ENCODE results near the gene HLA-DRA.
"Not testable (repeated sequence)": the region's sequence is repeated elsewhere in the genome, so short reads cannot be mapped to it uniquely, and the experiment has no call there.

HLA-DRA gene

GRCh38 chr6:32427934-32428474 lies 11.7 kb upstream of the HLA-DRA start:
- Histone ChIP-seq H3K27me3 (replicated peaks in 2 of 5; ENCODE audit: control insufficient read depth in 4 of 5, insufficient read depth in 5 of 5, low read length in 4 of 5) (no peaks in the 10 kb centered on the region), H3K9me3 (ENCODE audit: control extremely low read depth in 1 of 5, control insufficient read depth in 4 of 5, insufficient read depth in 2 of 5, low read depth in 1 of 5, low read length in 4 of 5) (no peaks in the 10 kb centered on the region), H3K36me3 (ENCODE audit: control insufficient read depth in 4 of 4, insufficient read depth in 4 of 4, low read length in 3 of 4) (no peaks in the 10 kb centered on the region), H3K27ac (ENCODE audit: insufficient read depth in 1 of 2, low read depth in 1 of 2, low read length in 2 of 2, poor library complexity in 1 of 2, severe bottlenecking in 2 of 2) (no peak overlapping the region), H3K4me1 (ENCODE audit: control extremely low read depth in 1 of 4, control insufficient read depth in 4 of 4, insufficient read depth in 4 of 4, low read length in 3 of 4) (no peaks in the 10 kb centered on the region), H3K4me3 (ENCODE audit: control insufficient read depth in 1 of 7, extremely low read depth in 1 of 7, insufficient read depth in 4 of 7, low read depth in 2 of 7, low read length in 6 of 7) (no peak overlapping the region)
- CTCF ChIA-PET: interaction anchor here (1.5 kb wide), 1 partner anchor 358 kb away, joined by 4 read pairs; no protein-coding TSS in a partner anchor
- POLR2A ChIA-PET: no interaction called here
- WGBS (ENCODE audit: insufficient coverage): 94% methylated on average over 2 of the region's 4 CpGs
- DNase-seq: no peak

GRCh38 chr6:32430179-32430578 lies 9.5 kb upstream of the HLA-DRA start:
- H3K4me3 ChIP-seq (ENCODE audit: control insufficient read depth in 1 of 7, extremely low read depth in 1 of 7, insufficient read depth in 4 of 7, low read depth in 2 of 7, low read length in 6 of 7): no peak overlapping the region
- 94% methylated on average over 2 of the region's 3 CpGs for WGBS (ENCODE audit: insufficient coverage)
- DNase-seq: no peak
- no peak overlapping the region for H3K27ac ChIP-seq (ENCODE audit: insufficient read depth in 1 of 2, low read depth in 1 of 2, low read length in 2 of 2, poor library complexity in 1 of 2, severe bottlenecking in 2 of 2)
- H3K4me1 ChIP-seq (ENCODE audit: control extremely low read depth in 1 of 4, control insufficient read depth in 4 of 4, insufficient read depth in 4 of 4, low read length in 3 of 4): no peaks in the 10 kb centered on the region
- H3K36me3 ChIP-seq (ENCODE audit: control insufficient read depth in 4 of 4, insufficient read depth in 4 of 4, low read length in 3 of 4): no peaks in the 10 kb centered on the region
- ChIA-PET POLR2A (no interaction called here), CTCF (interaction anchor here (0.8 to 3.4 kb wide), 6 partner anchors 255 to 363 kb away, joined by 3 to 33 read pairs (median 3); no protein-coding TSS in a partner anchor)
- H3K27me3 ChIP-seq (replicated peaks in 2 of 5; ENCODE audit: control insufficient read depth in 4 of 5, insufficient read depth in 5 of 5, low read length in 4 of 5): no peaks in the 10 kb centered on the region
- H3K9me3 ChIP-seq (ENCODE audit: control extremely low read depth in 1 of 5, control insufficient read depth in 4 of 5, insufficient read depth in 2 of 5, low read depth in 1 of 5, low read length in 4 of 5): no peaks in the 10 kb centered on the region

DNA sequence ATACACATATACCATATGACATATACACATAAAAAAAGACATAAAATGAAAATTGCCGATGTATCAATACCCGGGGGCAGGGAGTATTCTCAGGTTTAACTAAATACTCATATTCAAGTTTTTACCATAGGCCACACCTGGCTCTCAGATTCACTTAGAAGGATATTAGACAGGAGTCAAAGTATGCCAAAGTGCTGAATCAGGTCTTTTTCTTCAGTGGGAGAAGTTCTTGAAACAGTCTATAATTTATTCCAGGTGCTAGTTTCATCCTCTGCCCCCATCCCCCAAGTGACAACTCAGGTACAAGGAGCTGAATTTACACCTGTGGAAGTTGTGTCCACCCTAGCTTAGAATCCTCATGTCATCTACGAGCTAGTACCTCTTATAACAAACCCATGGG lies 8.5 kb upstream of the HLA-DRA start:
- no peak for DNase-seq
- no peak overlapping the region for H3K4me3 ChIP-seq (ENCODE audit: control insufficient read depth in 1 of 7, extremely low read depth in 1 of 7, insufficient read depth in 4 of 7, low read depth in 2 of 7, low read length in 6 of 7)
- WGBS (ENCODE audit: insufficient coverage): 100% methylated on average over 1 of the region's 3 CpGs
- H3K4me1 ChIP-seq (ENCODE audit: control extremely low read depth in 1 of 4, control insufficient read depth in 4 of 4, insufficient read depth in 4 of 4, low read length in 3 of 4): no peaks in the 10 kb centered on the region
- no peaks in the 10 kb centered on the region for H3K9me3 ChIP-seq (ENCODE audit: control extremely low read depth in 1 of 5, control insufficient read depth in 4 of 5, insufficient read depth in 2 of 5, low read depth in 1 of 5, low read length in 4 of 5)
- ChIA-PET POLR2A (no interaction called here), CTCF (interaction anchor here (0.7 to 3.4 kb wide), 11 partner anchors 10 to 366 kb away, joined by 3 to 33 read pairs (median 7); no protein-coding TSS in a partner anchor)
- H3K27ac ChIP-seq (ENCODE audit: insufficient read depth in 1 of 2, low read depth in 1 of 2, low read length in 2 of 2, poor library complexity in 1 of 2, severe bottlenecking in 2 of 2): no peak overlapping the region
- no peaks in the 10 kb centered on the region for H3K36me3 ChIP-seq (ENCODE audit: control insufficient read depth in 4 of 4, insufficient read depth in 4 of 4, low read length in 3 of 4)
- no peaks in the 10 kb centered on the region for H3K27me3 ChIP-seq (replicated peaks in 2 of 5; ENCODE audit: control insufficient read depth in 4 of 5, insufficient read depth in 5 of 5, low read length in 4 of 5)

GRCh38 chr6:32432050-32432450 lies 7.6 kb upstream of the HLA-DRA start:
- DNase-seq: peak; percentile 60 to 69 (median 63)
- Histone ChIP-seq H3K27ac (ENCODE audit: insufficient read depth in 1 of 2, low read depth in 1 of 2, low read length in 2 of 2, poor library complexity in 1 of 2, severe bottlenecking in 2 of 2) (no peak overlapping the region), H3K4me3 (ENCODE audit: control insufficient read depth in 1 of 7, extremely low read depth in 1 of 7, insufficient read depth in 4 of 7, low read depth in 2 of 7, low read length in 6 of 7) (no peak overlapping the region), H3K36me3 (ENCODE audit: control insufficient read depth in 4 of 4, insufficient read depth in 4 of 4, low read length in 3 of 4) (no peaks in the 10 kb centered on the region), H3K27me3 (replicated peaks in 2 of 5; ENCODE audit: control insufficient read depth in 4 of 5, insufficient read depth in 5 of 5, low read length in 4 of 5) (no peaks in the 10 kb centered on the region), H3K9me3 (ENCODE audit: control extremely low read depth in 1 of 5, control insufficient read depth in 4 of 5, insufficient read depth in 2 of 5, low read depth in 1 of 5, low read length in 4 of 5) (no peaks in the 10 kb centered on the region), H3K4me1 (ENCODE audit: control extremely low read depth in 1 of 4, control insufficient read depth in 4 of 4, insufficient read depth in 4 of 4, low read length in 3 of 4) (peaks cover 2 to 8% (median 5%) of the 10 kb centered on the region in 4 experiments)
- no CpG with 5 or more reads among the region's 1 CpG for WGBS (ENCODE audit: insufficient coverage)
- ChIA-PET POLR2A (interaction anchor here (0.6 kb wide), 1 partner anchor 63 kb away, joined by 4 read pairs; no protein-coding TSS in a partner anchor), CTCF (interaction anchor here (0.8 to 3.4 kb wide), 16 partner anchors 10 to 439 kb away, joined by 3 to 33 read pairs (median 4); no protein-coding TSS in a partner anchor)

DNA sequence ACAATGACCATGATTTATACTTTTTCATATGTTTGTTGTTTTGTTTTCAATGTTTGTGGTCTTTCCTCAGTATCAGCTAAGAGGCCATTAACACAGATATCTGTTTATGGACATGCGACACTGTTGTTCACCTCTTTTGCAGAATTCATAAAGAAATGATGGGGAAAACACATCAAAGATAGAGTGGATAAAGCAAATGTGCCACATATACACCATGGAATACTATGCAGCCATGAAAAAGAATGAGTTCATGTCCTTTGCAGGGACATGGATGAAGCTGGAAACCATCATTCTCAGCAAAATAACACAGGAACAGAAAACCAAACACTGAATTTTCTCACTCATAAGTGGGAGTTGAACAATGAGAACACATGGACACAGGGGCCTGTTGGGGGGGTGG lies 5.7 kb upstream of the HLA-DRA start:
- POLR2A ChIA-PET; H3K27ac ChIP-seq (ENCODE audit: insufficient read depth in 1 of 2, low read depth in 1 of 2, low read length in 2 of 2, poor library complexity in 1 of 2, severe bottlenecking in 2 of 2); H3K36me3 ChIP-seq (ENCODE audit: control insufficient read depth in 4 of 4, insufficient read depth in 4 of 4, low read length in 3 of 4); H3K4me3 ChIP-seq (ENCODE audit: control insufficient read depth in 1 of 7, extremely low read depth in 1 of 7, insufficient read depth in 4 of 7, low read depth in 2 of 7, low read length in 6 of 7); H3K27me3 ChIP-seq (replicated peaks in 2 of 5; ENCODE audit: control insufficient read depth in 4 of 5, insufficient read depth in 5 of 5, low read length in 4 of 5); DNase-seq; H3K9me3 ChIP-seq (ENCODE audit: control extremely low read depth in 1 of 5, control insufficient read depth in 4 of 5, insufficient read depth in 2 of 5, low read depth in 1 of 5, low read length in 4 of 5): not testable (repeated sequence)
- peaks cover 3 to 17% (median 11%) of the 10 kb centered on the region in 4 experiments for H3K4me1 ChIP-seq (ENCODE audit: control extremely low read depth in 1 of 4, control insufficient read depth in 4 of 4, insufficient read depth in 4 of 4, low read length in 3 of 4)
- no CpG with 5 or more reads among the region's 1 CpG for WGBS (ENCODE audit: insufficient coverage)
- CTCF ChIA-PET: interaction anchor here (0.7 to 2.3 kb wide), 5 partner anchors 10 to 404 kb away, joined by 3 to 10 read pairs (median 3); partner anchors contain the start of gene TAP2

DNA sequence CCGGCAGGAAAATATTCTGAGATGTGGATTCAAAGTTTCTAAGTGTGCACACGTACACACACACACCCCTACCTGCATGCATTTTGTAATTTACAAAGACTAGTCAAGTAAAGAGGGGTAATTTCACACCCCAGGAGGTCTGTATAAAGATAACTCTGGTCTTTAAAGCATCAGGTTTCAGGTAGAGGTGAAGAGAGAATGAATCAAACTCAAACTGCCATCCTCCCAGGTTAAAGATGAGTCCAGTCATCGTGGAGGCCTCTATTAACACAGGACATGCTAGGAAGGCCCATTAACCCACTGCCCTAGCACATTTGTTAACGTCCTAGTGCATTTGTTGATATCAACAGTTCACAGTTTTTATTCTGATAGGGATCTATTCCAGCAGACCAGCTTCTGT lies 3.5 kb upstream of the HLA-DRA start:
- Histone ChIP-seq H3K27ac (ENCODE audit: insufficient read depth in 1 of 2, low read depth in 1 of 2, low read length in 2 of 2, poor library complexity in 1 of 2, severe bottlenecking in 2 of 2) (peak overlapping the region in 1 of 2 experiments; percentile 83), H3K36me3 (ENCODE audit: control insufficient read depth in 4 of 4, insufficient read depth in 4 of 4, low read length in 3 of 4) (peaks cover 0 to under 1% (median 0%) of the 10 kb centered on the region in 4 experiments), H3K9me3 (ENCODE audit: control extremely low read depth in 1 of 5, control insufficient read depth in 4 of 5, insufficient read depth in 2 of 5, low read depth in 1 of 5, low read length in 4 of 5) (no peaks in the 10 kb centered on the region), H3K4me1 (ENCODE audit: control extremely low read depth in 1 of 4, control insufficient read depth in 4 of 4, insufficient read depth in 4 of 4, low read length in 3 of 4) (peaks cover 11 to 31% (median 19%) of the 10 kb centered on the region in 4 experiments), H3K27me3 (replicated peaks in 2 of 5; ENCODE audit: control insufficient read depth in 4 of 5, insufficient read depth in 5 of 5, low read length in 4 of 5) (no peaks in the 10 kb centered on the region), H3K4me3 (ENCODE audit: control insufficient read depth in 1 of 7, extremely low read depth in 1 of 7, insufficient read depth in 4 of 7, low read depth in 2 of 7, low read length in 6 of 7) (no peak overlapping the region)
- CTCF ChIA-PET: interaction anchor here (0.8 to 2.3 kb wide), 4 partner anchors 22 to 432 kb away, joined by 3 to 11 read pairs (median 3); no protein-coding TSS in a partner anchor
- POLR2A ChIA-PET: no interaction called here
- DNase-seq: no peak
- 100% methylated on average over 2 of the region's 4 CpGs for WGBS (ENCODE audit: insufficient coverage)

Measured in common myeloid progenitor, CD34-positive (primary cell).